Right lobe of liver (tissue), 6 donors: ENCODE measurements around the gene ADGRG2. TPM values are rescaled to one million over a fixed set of nuclear protein-coding genes. Genes with fewer than 3 reads are reported as not detected.
A peak's percentile ranks its signal among the peaks of the same experiment; 100 is the strongest.

Experiments
- ATAC-seq, 4 donors: fragments of 200-7000 bp; cut with Tn5 transposase; one replicate each; pipeline ENCODE4 v1.9.1; 2020; ENCODE audit warnings: mild to moderate bottlenecking in 4 of 4, moderate library complexity in 4 of 4
- DNase-seq, 3 donors: peaks; one replicate each; pipeline ENCODE4 v3.0.0-alpha.2; 2020
- H3K27ac ChIP-seq, 3 donors: fragments of 200-600 bp; one replicate each; pipeline ENCODE4 v1.8.0; 2022
- H3K27me3 ChIP-seq, 2 donors: fragments of 200-600 bp; one replicate each; pipeline ENCODE4 v1.8.0; 2022
- H3K36me3 ChIP-seq, 4 donors: fragments of 200-600 bp; sonication (generic) in 1 of 4; one replicate each; pipeline versions ENCODE4 v1.5.1 to v1.8.0; 2017 to 2022; ENCODE audit warnings: control low read depth in 1 of 4
- H3K4me1 ChIP-seq, 4 donors: fragments of 200-600 bp; sonication (generic) in 1 of 4; one replicate each; pipeline versions ENCODE4 v1.5.1 to v1.8.0; 2017 to 2022; ENCODE audit warnings: control low read depth in 1 of 4
- H3K4me3 ChIP-seq, 3 donors: fragments of 200-600 bp; one replicate each; pipeline ENCODE4 v1.8.0; 2022
- H3K9me3 ChIP-seq, 4 donors: fragments of 200-600 bp; sonication (generic) in 1 of 4; one replicate each; pipeline versions ENCODE4 v1.5.1 to v1.8.0; 2017 to 2022; ENCODE audit warnings: control low read depth in 1 of 4
- POLR2A ChIP-seq: fragments of 450-650 bp; IDR thresholded peaks from one replicate; pipeline ENCODE4 v1.6.1; 2017; ENCODE audit warnings: antibody characterized with exemption, mild to moderate bottlenecking
- WGBS: methylation state at CpG from one replicate; pipeline ENCODE4 v1.1.6; 2018; ENCODE audit warnings: low coverage, low lambda C conversion rate; ENCODE audit not compliant: insufficient coverage; ENCODE audit errors: missing lambda C conversion rate; 5-methylcytosine and 5-hydroxymethylcytosine counted together
- intact Hi-C, 2 donors: fragments of 100-400 bp; cut with DNase I; formaldehyde crosslinking; loops; one replicate each; pipeline versions ENCODE4 v1.11.2 to v1.14.1; 2022
- total RNA-seq, 6 experiments: library from RNA; depleted of rRNA in 2 of 6; stranded (reverse); fragments of >200 nt in 2 of 6; fragmentation: NEBNext Ultra II Directional in 3 of 6; extraction: Animal tissue kit (Norgen Biotek cat#: 25700) in 3 of 6; gene quantifications; one replicate each; pipeline versions ENCODE4 v1.1.0 to v1.2.4, GENCODE V29; 2016 to 2023
- TF ChIP-seq, protein P1 (sequence below), 4 donors: fragments of 200-600 bp in 3 of 4; fragments of 450-650 bp in 1 of 4; IDR thresholded peaks; one replicate each; pipeline versions ENCODE4 v1.5.1 to v1.8.0; 2016 to 2022; ENCODE audit warnings: antibody characterized with exemption in 4 of 4, mild to moderate bottlenecking in 2 of 4
- donor health status: DM: no; HTN: yes; CAD: no.
- donor health status: DM: no; HTN: no; CAD: no.
- donor health status: DM: no; HTN: no; CAD: no.
- donor health status: DM: no; HTN: yes; CAD: no.
- donor health status: DM: no; HTN: yes; CAD: no.

The ADGRG2 gene
- total RNA-seq, 6 experiments from 2014 or later, result 0.53 to 3.5 (median 2.1) TPM

DNA sequence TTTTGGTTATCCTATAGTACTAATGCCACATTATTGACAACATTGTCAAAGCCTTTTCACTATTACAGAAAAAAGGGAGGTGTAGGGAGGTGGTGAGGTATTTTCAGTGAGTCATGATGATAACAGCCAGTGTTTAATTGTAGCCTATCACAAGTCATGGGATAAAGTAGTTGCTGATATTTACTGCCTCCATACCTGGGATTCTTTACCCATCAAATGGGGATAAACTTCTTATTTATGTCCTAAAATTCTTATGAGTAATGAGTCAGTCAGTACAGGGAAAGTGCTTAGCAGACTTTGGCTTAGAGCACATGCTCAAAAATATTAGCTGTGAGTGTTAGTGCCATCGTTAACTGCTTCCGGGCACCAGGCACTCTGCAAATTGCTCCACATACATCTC, 25.7 kb downstream of the ADGRG2 start:
- Histone ChIP-seq H3K4me1 (no peaks in the 10 kb centered on the region), H3K36me3 (no peaks in the 10 kb centered on the region), H3K27me3 (no peaks in the 10 kb centered on the region), H3K9me3 (no peaks in the 10 kb centered on the region), H3K4me3 (no peak overlapping the region), H3K27ac (no peak overlapping the region)
- no peak for TF ChIP-seq POLR2A
- TF ChIP-seq, protein P1, sequence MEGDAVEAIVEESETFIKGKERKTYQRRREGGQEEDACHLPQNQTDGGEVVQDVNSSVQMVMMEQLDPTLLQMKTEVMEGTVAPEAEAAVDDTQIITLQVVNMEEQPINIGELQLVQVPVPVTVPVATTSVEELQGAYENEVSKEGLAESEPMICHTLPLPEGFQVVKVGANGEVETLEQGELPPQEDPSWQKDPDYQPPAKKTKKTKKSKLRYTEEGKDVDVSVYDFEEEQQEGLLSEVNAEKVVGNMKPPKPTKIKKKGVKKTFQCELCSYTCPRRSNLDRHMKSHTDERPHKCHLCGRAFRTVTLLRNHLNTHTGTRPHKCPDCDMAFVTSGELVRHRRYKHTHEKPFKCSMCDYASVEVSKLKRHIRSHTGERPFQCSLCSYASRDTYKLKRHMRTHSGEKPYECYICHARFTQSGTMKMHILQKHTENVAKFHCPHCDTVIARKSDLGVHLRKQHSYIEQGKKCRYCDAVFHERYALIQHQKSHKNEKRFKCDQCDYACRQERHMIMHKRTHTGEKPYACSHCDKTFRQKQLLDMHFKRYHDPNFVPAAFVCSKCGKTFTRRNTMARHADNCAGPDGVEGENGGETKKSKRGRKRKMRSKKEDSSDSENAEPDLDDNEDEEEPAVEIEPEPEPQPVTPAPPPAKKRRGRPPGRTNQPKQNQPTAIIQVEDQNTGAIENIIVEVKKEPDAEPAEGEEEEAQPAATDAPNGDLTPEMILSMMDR (IDR thresholded peaks at IDR 0.05), result no peak
- DNase-seq (no peak), ATAC-seq (peak in 1 of 4 donors; percentile 42)
- WGBS, result 60% methylated on average over 1 of the region's 2 CpGs
- intact Hi-C loops, result no loop called here

DNA sequence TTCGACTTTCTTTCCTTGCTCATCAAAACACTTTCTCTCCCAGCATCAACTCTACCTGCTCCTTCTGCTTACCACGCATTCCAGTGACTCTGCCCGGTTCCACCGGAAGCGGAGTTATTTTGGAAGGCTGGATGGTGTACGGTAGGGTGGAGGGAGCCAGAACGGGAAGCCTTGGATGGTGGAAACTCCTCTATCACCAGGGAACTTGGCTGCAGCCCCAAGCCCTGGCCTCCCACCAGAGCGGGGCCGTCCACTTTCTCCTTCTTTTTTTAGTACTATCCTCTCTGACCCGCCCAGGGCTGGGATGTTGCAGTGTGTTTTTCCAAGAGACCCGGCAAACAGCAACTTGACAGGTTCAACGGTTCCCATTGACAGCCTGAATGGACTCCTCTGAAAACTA, 27.6 kb downstream of the ADGRG2 start:
- TF ChIP-seq, protein P1 (IDR thresholded peaks at IDR 0.05), result no peak
- no peak for TF ChIP-seq POLR2A
- no peak for ATAC-seq
- 84% methylated on average over 6 of the region's 12 CpGs for WGBS
- no peak overlapping the region for H3K27ac ChIP-seq
- no peaks in the 10 kb centered on the region for H3K4me1 ChIP-seq
- H3K27me3 ChIP-seq, result no peaks in the 10 kb centered on the region
- no peak overlapping the region for H3K4me3 ChIP-seq
- H3K9me3 ChIP-seq, result no peaks in the 10 kb centered on the region
- intact Hi-C loops, result no loop called here
- DNase-seq, result no peak
- H3K36me3 ChIP-seq, result no peaks in the 10 kb centered on the region

DNA sequence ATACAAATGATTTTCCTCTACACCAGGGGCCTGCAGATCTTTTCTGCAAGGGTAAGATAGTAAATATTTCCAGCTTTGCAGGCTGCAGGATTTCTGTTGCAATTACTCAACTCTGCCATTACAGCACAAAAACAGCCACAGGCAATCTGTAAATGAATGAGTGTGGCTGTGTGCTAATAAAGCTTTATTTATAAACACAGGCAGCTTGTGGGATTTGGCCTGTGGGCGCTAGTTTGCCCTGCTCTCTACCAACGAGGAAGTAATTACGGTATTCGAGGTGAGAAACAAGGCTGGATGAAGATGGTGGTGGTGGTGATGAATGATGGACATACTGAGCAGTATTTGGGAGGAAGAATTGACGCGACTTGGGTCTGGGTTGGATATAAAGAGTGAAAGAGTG, 30.7 kb downstream of the ADGRG2 start:
- no peak for ATAC-seq
- H3K9me3 ChIP-seq, result no peaks in the 10 kb centered on the region
- 76% methylated on average over 6 of the region's 6 CpGs for WGBS
- no peaks in the 10 kb centered on the region for H3K36me3 ChIP-seq
- intact Hi-C loops, result no loop called here
- DNase-seq, result no peak
- H3K4me1 ChIP-seq, result no peaks in the 10 kb centered on the region
- no peak overlapping the region for H3K4me3 ChIP-seq
- TF ChIP-seq, protein P1 (IDR thresholded peaks at IDR 0.05), result no peak
- TF ChIP-seq POLR2A, result no peak
- H3K27me3 ChIP-seq, result no peaks in the 10 kb centered on the region
- no peak overlapping the region for H3K27ac ChIP-seq

GRCh38 chrX:19089555-19090040, 32.7 kb downstream of the ADGRG2 start:
- peak in 1 of 3 donors; percentile 53 for DNase-seq
- no peaks in the 10 kb centered on the region for H3K27me3 ChIP-seq
- peak in 3 of 4 donors; percentile 29 to 66 (median 52) for ATAC-seq
- H3K27ac ChIP-seq, result no peak overlapping the region
- 23% methylated on average over 2 of the region's 2 CpGs for WGBS
- no peaks in the 10 kb centered on the region for H3K9me3 ChIP-seq
- intact Hi-C loops, result no loop called here
- TF ChIP-seq, protein P1 (IDR thresholded peaks at IDR 0.05), result no peak
- TF ChIP-seq POLR2A, result no peak
- no peak overlapping the region for H3K4me3 ChIP-seq
- H3K36me3 ChIP-seq, result no peaks in the 10 kb centered on the region
- no peaks in the 10 kb centered on the region for H3K4me1 ChIP-seq
